NOMO-1 treated with DMSO at 0.1 percent for 48 hours (cell line): ENCODE measurements around the gene SLAMF7.
"Not testable (repeated sequence)": the region's sequence is repeated elsewhere in the genome, so short reads cannot be mapped to it uniquely, and the experiment has no call there.

Source experiments
- DNase-seq: peaks from one replicate; lab custom pipeline; 2025; ENCODE audit not compliant: unreplicated experiment; lab: John Stamatoyannopoulos, UW

Gene SLAMF7

DNA sequence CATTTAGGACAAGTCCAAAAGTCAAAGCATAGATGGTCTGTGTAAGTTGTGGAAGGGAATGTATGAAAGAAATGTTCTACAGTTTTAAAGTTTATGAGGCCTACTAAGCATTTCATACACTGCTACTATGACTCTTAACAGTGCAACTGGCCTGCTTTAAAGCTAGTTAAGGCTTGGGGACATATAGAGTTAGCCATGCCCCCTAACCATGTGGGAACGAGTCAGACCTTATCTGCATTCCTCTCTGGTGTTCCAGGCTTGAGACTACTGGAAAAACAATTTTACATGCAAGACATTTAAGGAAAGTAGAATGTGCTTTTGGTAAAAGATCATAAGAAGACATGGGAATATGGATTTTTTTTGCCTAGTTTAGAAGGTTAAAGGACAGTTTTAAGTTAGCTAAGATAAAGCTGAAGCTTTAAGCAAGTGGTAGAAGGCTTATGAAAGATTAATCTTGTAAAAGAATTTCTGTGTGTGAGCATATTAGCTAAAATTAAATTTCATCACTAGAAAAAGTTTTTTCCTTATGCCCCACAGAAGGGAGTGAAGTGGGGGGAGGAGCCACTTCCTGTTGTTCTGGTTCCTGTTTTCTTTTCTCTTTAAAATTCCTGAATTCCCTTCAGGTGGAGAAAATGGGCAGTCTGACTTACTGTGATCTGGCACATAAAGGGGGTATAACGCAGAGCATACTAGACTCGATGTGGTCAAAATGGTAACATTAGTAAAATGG lies 18.5 kb upstream of the SLAMF7 start:
- no peak for DNase-seq

DNA sequence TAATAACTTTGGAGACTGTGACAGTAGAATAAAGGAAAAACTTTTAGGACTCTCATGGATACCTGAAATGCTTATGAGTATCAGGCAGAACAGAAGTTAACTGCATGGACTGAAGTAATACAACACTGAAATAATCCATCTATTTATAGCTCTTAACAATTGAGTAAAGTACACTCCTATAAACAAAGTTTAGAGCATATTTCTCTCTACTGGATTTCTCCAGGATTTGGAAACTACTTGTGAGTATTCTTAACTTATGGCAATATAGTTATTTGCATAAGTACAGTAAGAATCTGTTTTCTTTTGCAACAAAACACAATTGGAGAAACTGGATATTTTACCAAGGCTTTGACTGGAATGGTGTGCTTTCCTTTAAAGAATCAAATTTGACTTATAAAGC lies 17.6 kb upstream of the SLAMF7 start:
- DNase-seq = no peak

DNA sequence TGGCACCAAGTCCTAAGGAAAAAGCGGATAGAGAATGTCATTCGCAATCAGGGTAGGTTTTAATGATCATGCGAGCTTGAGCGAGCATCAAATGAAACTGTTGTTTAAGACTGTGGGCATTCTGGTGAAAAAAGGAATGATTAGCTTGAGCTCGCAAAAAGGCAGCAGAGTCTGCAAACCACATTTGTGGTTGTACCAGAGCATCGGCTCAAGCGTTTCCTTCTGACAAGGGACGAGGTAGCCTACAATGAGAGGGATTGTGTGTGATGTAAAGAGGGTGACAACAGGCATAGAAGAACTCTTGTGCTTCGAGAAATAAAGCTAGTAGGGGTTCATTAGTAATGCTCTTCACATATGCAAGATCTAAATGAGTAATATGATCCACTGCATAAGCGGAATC lies 16.3 kb upstream of the SLAMF7 start:
- DNase-seq = no peak

GRCh38 chr1:160723332-160723731 lies 15.7 kb upstream of the SLAMF7 start:
- DNase-seq = no peak

- no peak for DNase-seq
These were observed 14.4 kb upstream of the SLAMF7 start for GRCh38 chr1:160724465-160725242.

- peak; percentile 54 for DNase-seq
These were observed 12.9 kb upstream of the SLAMF7 start for GRCh38 chr1:160726114-160726497.

- DNase-seq = peak; percentile 75
These were observed 12.3 kb upstream of the SLAMF7 start for GRCh38 chr1:160726498-160727315.

- peak; percentile 28 for DNase-seq
These were observed 11.8 kb upstream of the SLAMF7 start for GRCh38 chr1:160727316-160727640.

- DNase-seq = not testable (repeated sequence)
These were observed 7.5 kb upstream of the SLAMF7 start for GRCh38 chr1:160731564-160731963.

DNA sequence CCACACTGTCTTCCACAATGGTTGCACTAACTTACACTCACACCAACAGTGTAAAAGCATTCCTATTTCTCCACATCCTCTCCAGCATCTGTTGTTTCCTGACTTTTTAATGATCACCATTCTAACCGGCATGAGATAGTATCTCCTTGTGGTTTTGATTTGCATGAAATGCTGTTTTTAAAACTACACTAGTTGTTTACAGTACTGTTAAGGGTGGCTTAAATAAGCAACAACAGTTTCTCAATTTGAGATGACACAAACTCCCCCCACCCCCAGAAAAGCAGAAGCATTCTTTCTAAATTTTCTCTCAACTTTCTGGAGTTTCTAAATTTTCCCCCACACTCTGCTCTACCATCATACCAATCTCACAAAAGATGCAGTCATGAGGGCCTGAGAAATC lies 7.1 kb upstream of the SLAMF7 start:
- DNase-seq = no peak

DNA sequence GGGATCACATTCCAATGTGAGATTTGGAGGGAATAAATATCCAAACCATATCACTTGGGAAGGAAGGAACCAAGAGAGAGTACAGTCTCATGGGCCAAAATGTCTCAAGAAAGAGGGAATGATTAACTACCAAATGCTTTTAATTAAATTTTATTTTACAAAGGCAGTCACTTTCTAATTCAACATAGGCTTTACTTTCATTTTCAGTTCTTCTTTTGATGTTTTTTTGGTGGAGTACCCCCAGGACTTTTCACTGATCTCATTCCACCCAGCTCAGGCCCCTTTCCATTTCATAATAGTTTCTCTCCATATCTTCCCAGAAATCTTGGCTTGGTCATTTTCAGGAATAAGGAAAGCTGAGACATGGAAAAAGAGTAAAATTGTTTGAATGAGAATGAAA lies 5.1 kb upstream of the SLAMF7 start:
- peak; percentile 14 for DNase-seq

DNA sequence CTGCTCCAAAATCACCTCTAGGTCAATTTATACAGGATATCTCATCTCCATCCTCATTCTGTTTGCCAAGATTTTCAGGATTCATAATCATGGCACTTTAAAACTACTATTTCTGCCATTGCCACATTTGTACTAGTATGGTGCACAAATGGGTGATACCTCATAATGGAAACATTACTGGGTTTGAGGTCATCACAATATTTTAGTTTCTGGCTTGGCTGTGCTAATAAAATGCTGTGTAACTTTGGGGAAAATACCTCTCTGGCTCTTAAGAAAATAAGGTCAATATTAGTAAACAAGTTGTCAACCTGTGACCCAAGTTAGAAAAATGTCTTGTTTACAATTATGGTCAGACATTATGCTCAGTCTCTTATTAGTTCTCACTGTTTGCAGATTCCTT lies 4.7 kb upstream of the SLAMF7 start:
- no peak for DNase-seq

- no peak for DNase-seq
These were observed 776 bp upstream of the SLAMF7 start for GRCh38 chr1:160738271-160738670.

GRCh38 chr1:160740133-160740688 lies 1.2 kb downstream of the SLAMF7 start:
- DNase-seq = no peak

DNA sequence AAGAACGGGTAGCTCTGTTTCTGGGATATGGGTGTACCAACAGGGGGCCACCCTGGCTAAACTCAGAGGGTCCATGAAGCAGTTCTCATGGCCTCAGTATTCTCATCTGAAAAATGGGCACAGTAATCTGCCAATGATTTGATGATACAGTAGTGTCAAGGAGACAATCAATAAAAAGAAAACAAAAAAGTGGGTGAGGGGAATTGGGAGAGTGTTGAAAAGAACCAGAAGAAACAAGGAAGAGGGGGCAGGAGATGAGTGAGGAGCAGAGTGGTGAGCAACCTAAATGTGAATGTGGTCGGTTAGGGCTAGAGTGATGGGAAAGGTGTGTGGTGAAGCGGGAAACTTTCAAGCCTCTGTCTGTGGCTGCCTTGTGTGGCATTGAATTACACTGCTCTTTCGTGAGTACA lies 2.0 kb downstream of the SLAMF7 start:
- DNase-seq = no peak

GRCh38 chr1:160741612-160742348 lies 2.7 kb downstream of the SLAMF7 start:
- DNase-seq = no peak

DNA sequence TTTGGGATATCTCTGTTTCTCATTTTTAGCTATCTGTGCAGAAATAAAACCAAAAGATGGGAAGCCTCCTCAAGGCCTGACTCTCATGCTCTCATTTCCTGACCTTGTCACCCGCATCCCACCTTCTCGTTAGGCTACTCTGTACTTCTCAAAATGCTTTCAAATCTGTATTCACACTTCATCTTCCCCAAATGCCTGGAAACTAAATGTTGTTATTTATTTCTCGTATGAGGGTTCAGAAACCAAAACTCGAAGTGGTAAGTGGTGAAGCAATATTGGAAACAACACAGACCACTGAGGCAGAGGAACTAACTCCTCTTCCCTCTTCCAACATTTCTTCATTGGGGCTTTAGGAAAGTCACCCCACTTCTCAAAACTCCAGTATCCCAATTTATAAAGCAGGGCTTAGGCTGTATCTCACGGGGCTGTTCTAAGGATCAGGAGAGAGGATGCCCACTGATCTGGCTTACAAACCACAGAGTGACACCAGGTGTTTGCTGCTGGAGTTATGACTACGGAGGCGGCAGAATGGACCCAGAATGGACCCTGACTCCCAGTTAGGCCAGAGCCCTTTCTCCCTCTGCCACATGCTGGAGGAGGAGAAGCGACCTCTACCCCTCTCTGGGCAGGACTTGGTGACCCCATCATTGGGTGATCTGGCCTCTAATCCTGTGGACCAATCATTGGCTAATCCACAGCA lies 3.5 kb downstream of the SLAMF7 start:
- no peak for DNase-seq

- DNase-seq = no peak
These were observed 4.2 kb downstream of the SLAMF7 start for GRCh38 chr1:160743266-160743665.

DNA sequence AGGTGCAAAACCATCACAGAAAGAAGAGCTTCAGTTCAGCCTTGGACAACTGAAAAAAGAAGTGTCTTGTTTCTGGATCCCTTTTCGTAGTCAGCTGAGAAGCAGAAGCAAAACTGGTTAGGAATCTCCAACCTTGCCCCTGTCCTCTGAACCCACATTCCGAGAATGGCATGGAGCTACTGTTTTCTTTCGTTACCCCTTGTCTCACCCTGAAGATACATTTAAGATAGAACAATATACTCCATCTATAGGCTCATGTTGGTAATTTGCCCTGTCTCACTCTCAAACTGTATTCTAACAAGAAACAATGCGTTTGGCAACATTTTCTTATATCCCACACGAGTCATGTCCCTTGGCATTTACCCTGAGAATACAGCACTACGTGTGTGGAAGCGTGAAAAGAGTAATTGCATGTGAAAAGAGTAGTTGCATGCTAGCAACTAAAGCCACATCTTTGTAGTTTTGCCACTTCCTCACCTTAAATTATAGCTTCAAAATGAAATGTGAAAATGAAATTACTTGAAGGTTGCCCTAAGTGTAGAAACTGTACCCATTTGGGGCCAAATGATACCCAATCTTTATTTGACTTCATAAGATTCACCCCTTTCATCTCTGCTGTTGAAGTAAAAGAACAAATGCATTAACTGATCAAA lies 5.3 kb downstream of the SLAMF7 start:
- peak; percentile 51 for DNase-seq
